MV-4-11 (cell line): Measurements from ENCODE around the gene TMC1.
A peak's percentile ranks its signal among the peaks of the same experiment; 100 is the strongest.

Experiments
- DNase-seq: peaks from one replicate; lab custom pipeline; 2025; lab: John Stamatoyannopoulos, UW

TMC1 gene

DNA sequence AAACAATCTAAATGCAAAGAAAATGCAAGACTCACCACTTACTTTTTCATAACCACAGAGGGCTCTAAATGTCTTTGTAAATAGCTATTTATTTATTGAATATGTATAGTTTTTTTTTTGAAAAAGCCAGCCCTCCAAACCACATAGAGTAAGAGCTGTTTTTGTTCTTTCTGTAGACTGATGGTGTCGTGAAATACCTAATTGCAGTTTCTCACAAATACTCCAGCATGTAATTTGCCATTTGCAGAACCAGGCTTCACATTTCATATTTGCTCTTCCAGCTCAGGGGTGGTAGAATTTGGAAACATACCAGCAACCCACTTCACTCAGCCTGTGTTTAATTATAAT is 159.8 kb downstream of the TMC1 start:
- DNase-seq: no peak

DNA sequence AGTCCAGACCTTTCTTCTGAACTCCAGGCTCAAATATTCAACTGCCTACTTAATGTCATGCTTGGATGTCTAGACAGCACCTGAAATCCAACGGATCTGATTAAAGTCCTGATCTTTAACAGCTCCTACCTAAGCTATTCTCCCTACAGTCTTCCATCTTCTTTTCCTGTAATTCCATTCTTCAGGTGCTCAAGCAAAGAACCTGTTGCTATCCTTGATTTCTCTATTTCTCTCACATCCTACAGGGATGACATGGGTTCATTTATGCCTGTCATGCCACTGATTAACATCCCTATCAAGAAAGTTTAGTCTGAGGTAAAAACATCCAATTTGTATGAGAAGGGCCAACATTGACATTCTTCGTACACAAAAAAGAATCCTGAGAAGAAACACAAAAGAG is 163.2 kb downstream of the TMC1 start:
- no peak for DNase-seq

DNA sequence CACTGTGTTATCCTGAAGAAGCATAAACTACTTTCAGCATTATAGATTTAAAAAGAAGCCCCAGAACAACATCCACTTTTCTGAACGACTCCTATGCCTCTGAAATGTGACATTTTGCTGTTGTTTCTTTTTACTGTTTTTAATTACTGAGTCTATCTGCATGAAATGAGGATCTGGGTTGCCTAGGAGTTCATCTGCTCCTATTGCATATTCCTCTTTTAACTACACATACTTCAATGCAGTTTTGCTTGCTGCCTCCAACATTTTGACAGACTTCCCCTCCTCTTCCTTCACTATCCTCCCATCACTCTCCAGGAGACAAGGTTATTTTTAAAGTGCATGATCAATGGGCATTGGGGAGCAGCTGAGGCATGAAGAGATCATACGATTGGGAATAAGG is 164.5 kb downstream of the TMC1 start:
- DNase-seq: no peak

DNA sequence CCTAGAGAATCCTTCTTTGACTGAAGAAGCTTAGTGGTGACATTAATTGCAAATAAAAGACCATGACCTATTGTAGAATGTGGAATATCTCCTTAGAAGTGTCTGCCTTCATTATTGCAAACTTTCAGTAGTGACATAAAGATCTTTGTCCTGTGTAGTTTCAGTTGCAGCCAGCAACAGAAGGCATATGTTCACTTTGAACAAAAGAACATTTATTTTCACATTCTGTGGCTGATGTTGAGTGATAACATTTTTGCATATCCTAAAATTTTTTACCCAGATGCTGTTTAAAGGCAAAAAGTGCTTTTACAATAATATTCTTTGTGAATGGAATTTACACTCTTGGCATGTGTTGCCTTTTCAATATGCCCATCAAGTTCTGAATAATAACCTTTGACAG is 165.9 kb downstream of the TMC1 start:
- DNase-seq: no peak

DNA sequence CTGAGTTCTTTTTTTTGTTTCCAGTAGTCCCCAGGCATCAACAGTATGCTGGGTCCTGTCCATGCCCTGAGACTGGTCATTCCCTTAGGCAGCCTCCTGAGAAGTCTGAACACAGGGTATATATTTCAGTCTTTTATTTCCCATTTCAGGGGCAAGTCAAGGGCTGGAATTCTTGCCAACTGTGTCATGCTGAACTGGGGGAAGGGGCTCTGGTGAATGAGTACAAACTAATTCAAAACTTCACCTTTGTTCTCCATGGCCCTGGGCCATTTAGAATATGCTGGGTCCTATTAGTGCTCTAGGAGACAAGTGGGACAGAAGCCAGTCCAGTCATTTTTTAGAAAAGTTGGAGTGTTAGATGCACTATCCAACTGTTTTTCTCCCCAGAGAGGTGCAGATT is 170.3 kb downstream of the TMC1 start:
- DNase-seq: no peak

DNA sequence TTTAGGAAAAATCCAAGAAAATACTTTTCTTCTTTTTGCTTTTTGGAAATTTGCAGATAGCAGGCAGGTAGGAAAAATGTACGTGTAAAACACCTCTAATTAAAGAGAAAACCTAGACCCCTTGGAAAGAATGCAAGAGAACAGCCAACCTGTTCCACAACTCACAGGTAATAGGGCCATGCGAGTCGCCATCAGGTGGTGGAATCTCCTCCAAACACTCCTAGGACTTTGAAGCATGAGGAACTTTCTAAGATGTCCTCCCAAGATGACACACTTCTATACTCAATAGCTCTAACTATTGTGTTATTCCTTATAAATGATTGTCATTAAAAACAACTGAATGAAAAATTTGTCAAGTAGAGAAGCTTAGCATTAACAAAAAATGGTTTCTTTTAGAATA is 174.0 kb downstream of the TMC1 start:
- no peak for DNase-seq

DNA sequence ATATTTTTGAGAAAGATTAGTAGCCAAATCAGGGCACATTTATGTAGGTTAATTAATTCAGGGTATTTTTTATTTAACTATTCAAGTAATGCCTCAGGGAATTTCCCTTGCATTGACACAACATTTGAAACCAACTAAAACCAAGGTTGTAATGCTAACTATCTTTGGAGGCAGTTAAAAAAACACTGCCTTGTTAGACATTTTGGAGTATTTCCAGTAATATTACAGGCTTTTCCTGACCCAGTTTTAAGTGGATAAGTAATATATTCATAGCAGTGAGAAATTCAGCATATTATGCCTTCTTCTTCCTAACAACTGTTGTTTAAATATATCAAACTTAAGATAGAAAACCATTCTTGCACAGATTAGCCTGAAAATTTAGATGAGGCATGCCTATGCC is 175.1 kb downstream of the TMC1 start:
- DNase-seq: no peak

DNA sequence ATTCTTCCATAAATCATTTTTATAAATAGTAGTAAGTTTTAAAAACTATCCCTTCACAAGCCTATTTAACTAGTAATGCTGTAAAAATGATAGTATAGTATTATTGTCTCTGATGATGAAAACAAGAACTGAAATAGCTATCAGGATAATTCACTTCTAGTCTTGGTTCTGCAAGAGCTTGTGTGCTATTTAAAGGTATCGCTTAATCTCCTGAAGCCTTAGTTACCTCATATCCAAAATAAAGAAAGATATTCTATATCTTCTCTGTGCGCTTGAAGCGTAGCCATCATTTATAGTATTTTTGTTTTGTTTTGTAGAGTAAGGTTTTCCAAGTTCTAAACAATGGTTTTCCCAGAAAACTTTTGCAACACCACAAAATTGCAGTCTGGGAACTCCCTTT is 180.1 kb downstream of the TMC1 start:
- no peak for DNase-seq

DNA sequence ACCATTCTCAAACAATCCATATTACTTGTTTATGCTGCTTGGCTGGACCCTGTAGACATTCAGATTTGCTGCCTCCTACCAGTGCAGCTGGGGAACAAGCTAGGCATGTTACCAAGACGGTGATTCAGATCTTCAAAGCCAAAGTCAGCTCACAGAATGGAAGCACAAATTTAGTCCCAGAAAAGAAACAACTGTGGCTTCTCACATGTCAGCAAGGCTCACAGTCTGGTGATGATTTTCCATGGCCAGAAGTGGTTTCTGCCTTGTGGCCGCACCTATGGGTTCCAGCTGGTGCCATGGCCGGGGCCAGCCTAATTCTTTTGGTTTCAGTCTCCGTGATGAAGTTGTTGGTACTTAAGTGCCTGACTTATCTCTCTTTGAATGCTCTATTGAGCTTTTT is 182.2 kb downstream of the TMC1 start:
- no peak for DNase-seq

DNA sequence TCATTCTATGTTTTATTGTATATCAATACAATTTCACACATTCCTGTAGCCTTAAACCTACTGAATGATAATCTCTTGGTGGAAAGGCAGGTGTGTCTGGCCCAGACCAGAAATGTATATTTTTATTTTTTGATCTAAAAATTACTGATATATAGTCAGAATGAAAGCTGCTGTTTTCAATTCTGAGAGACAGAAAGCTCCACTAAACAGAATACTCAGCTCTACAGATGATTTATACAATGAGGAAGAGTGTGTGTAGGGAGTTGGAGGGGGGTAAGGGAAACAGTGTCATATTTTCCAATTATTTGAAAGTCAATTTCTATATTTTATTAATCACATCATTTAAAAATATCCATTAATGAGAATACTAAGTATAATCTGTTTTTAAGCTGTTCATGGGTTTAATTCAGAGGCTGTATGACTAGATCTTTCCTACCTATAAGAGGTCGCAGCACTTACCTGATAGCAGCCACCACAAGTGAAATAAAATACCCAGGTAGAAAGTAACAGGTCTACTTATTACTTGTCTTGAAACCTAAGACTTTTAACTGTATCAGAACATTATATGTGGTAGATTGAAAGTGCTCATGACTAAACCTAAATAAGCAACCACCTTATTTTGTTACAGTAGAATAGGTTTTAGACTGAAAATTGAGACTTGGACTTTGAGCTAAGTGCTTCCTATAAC is 183.4 kb downstream of the TMC1 start:
- DNase-seq: no peak

DNA sequence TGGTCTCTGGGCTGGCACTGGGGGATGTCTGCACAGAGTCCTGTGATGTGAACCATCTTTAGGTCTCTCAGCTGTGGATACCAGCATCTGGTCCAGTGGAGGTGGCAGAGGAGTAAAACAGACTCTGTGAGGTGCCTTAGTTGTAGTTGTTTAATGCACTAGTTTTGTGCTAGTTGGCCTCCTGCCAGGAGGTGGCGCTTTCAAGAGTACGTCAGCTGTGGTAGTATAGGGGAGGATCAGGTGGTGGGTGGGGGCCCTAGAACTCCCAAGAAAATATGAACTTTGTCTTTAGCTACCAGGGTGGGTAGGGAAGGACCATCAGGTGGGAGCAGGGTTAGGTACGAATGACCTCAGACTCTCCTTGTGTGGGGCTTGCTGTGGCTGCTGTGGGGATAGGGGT is 197.1 kb downstream of the TMC1 start:
- no peak for DNase-seq

DNA sequence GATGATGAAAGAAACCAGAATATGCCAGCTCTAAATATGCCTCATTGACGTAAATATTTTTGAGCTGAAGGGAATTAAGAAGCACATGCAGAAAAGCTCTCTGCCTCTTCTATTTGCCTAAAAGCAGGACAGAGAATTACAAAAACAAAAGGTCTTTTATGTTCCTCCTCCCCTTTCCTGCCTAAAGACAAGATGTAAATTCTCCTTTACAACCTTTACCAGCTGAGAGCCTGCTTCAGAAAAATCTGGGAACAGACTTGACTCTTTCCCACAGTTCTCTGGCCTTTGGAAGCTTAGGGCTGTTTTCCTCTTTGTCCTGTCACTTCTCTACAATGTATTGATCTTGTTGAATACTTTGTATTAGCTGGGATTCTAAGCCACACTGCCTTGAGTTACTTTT is 199.7 kb downstream of the TMC1 start:
- no peak for DNase-seq

DNA sequence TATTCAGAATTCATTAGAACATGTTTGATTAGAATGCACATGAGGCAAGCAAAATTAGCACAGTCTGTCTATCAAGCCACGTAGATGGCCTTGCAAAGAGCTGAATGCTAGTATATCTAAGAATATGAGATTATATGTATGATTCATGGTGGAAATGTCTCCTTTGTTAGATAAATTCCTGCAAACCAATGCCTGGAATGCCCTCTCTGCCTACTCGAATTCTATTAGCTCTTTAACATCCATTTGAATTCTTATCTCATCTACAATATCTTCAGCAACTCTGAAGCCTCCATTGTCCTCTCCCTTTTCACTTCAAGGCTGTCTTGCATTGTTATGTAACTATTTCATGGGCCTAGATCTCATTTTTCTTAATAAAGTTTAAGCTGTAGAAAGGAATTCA is 205.5 kb downstream of the TMC1 start:
- DNase-seq: no peak

DNA sequence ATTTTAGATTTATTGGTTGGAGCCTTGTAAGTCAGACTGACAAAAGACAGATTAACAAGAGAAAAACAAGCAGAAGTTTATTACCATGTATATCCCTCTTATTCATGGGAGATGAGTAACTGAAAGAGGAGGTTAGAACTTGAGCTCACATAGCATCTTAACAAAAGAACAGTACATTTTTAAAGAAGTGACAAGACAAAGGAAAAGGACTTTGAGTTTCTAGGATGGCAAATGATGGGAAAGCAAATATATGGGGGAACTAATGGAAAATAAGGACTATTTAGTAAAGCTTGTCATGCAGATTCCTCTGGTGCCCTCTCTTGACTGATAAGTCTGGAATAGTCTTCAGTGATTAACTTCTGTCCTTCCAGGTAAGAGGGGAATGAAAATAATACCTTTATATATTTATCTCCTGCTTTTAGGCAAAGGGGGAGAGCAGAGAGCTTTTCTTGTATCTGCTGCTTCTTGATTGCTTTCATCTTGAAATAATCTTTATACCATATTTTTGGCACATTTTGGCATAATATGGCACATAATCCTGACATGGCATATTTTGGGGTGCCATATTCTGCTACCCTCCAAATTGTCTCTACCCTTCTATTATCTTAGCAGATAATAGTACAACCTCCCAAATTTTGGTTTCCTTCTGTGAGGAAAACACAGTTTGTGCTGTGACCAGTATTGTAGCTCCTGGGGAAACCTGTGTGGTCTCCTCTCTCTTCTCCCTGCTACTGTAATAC is 206.8 kb downstream of the TMC1 start:
- no peak for DNase-seq

DNA sequence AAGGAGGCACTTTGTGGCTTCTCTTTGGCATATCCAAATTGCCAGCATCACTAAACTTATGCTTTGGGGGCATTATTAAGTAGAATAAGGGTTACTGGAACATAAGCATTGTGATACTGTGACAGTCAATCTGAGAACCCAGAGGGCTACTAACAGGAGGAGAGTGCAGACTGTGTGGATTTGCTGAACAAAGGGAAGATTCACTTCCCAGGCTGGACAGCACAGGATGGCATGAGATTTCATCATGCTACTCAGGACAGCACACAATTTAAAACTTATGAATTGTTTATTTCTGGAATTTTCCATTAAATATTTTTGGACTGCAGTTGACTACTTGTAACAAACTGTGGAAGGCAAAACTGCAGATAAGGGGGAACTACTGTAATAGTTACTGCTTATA is 212.5 kb downstream of the TMC1 start:
- no peak for DNase-seq

DNA sequence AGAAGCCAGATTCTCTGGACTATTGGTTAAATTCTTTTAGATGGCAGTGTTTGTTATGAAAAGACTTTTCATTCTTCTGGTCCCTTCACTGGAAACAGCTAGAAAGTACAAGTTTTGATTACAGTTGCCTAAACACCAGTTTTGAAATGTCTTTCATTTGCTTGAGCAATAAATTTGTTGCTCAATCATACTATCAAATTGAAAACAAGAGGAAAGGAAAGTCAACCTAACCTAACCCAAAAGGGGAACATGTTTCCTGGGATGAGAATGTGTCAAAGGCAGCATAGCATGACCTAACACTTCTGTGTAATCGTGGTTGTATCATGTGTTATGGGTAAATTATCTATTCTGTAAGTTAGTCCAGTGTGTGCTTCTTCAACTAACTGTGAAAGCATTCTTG is 213.2 kb downstream of the TMC1 start:
- peak; percentile 89 for DNase-seq

DNA sequence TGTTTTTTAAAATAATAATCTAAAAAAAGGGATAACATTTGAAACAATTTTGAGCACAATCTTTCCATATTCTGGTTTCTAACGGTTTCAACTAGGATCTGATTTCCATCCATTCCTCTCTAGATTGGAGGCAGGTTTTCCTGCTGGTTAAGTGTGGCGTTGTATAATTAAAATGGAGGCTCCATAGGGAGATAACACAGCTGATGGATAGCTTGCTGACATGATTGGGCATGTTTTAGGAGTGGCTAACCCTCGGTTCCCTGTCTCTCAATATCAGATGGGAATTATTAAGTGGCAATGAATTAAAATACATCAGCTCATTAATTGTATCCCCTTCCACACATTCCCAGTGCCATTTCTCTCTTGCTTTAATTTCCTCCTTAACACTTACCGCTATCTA is 222.4 kb downstream of the TMC1 start:
- DNase-seq: no peak

DNA sequence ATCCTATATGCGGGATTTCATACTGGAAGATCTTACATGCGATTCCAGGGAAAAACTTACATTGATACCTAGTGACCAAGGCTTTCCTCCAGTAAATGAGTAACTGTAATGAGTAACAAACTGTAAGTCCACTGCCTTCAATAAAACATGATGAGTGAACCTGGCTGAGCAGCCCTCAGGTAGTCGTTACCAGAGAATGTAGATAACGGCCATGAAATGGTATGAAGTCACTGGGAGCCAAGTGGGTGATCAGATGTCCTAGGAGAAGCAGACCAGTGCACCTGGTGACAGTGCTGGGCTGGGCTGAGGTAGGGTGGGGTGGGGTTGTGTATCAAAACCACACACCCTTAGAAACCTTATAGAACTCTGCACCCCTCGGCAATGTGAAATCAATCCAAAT is 227.9 kb downstream of the TMC1 start:
- DNase-seq: no peak

DNA sequence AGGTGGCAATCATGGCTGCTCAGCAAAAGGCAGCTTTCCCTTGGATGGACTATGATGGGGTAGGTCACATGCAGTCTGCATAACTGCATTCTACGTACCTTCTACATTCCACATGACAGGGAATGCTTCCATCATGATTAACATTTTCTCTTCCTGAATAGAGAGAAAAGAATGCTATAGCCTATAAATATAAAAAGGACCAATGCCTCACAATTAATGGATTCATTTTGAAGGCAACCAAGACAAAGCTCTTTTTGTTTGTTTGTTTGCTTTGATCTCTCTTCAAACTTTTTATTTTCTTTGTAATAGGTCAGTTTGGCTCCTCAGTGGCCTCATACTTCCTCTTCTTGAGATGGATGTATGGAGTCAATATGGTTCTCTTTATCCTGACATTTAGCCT is 230.1 kb downstream of the TMC1 start:
- no peak for DNase-seq

DNA sequence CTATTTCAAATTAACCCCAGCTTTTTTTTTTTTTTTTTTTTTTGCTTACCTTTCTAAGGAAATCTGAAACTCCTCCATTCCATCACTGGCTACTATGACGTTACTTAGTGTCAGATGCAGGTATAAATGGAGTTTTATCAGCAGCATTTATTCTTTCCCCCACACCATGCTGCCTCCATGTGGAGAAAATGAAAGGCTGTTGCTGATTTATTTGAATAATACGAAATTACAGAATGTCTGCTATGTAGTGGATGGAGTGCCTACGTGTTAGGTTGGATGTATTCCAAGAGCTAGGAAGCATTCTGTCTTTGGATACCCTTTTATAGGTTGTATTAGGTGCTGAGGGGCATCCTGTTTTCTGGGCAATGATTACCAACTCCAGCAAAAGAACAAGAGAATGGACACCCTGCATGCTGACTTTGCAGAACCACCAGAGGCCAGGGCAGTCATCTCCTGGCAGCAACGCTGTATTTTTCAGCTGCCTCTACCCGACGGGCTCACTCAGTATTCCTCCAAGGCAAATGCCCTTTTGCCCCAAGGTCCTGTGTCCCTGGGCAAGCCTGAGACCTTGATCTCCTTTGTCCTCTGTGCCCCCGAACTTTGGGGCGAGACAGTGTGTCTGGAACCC is 232.0 kb downstream of the TMC1 start:
- DNase-seq: no peak

DNA sequence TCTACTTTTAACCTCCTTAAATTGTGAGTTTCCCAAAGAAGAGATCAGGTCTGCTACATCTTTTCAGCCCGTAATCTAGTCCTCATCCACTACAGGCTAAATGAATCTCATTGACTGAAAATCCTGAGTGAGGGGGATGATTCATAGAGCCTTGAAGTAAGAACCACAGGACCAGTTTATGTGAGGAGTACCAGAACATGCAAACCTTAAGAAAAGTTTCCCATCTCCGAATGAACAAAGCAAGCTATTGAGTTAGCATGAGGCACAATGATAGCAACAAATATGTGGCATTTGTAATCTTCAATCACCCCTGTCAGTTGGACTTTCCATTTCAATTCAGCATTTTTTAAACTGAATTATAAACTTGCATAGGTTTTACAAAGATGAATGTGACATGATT is 234.4 kb downstream of the TMC1 start:
- DNase-seq: no peak

DNA sequence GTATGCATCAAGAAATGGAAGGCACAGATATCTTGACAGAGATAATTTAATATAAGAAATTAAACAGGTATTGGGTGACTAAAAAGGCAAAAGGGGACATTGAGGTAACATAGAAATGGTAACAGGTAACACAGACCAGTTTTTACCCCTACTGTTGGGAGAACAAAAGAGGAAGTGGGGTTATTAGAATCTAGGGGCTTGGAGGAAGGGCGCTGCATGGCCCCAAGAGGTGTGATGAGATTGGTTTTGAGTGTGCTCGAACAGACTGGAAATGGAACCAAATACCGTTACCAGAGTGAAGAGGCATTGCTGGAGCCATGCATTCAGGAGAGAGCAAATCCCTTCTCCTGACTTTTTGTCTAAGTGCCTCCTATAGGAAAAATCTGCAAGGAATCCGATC is 237.5 kb downstream of the TMC1 start:
- no peak for DNase-seq

DNA sequence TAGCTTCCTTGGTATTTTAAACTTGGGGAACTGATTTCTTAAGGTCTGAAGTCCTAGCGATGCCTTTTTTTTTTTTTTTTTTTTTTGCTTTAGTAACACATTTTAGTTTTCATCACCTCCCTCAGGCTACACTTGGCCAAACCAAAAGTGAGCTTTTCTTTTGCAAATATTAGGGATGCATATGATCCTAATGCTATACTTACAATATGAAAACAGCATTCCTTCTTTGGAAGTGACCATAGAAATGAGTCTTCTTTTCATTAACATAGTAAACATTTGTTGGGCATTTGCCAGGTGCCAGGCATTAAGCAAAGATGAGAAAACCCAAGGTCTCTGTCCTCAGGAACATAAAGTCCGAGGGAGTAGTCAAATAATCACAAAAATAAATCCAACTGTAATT is 241.6 kb downstream of the TMC1 start:
- DNase-seq: no peak

DNA sequence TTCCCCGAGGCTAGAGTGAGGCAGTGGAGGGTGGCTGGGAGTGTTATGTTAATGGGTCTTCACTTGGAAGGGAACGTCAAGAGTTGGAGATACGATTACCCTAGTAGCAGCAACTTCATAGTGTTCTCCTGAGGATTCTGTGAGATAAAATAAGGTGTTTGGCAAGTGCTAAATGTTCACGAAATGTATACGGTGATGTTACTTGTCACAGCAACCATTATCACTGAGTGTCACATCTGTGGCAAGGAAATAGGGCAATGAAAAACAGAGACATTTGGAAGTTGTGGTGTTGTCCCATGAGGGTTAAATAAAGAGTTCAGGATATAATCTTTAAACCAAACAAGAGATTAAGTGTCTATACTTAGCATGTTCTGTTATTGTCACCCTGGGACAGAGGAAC is 248.1 kb downstream of the TMC1 start:
- no peak for DNase-seq
